Hepatocyte (in vitro differentiated cells): ENCODE measurements around the gene PDSS2.

ENCODE experiments used
- CTCF ChIP-seq: fragments of 200-600 bp; sonication (generic); IDR thresholded peaks from 2 replicates; pipeline ENCODE4 v1.5.1; 2016; ENCODE audit warnings: antibody characterized with exemption, mild to moderate bottlenecking; ENCODE audit not compliant: poor library complexity
- EZH2 ChIP-seq: fragments of 200-600 bp; sonication (generic); IDR thresholded peaks from 2 replicates; pipeline ENCODE4 v1.6.1; 2016; ENCODE audit warnings: antibody characterized with exemption, mild to moderate bottlenecking, borderline replicate concordance
- EZH2phosphoT487 ChIP-seq: fragments of 200-600 bp; sonication (generic); IDR thresholded peaks from one replicate; pipeline ENCODE4 v1.6.1; 2018; ENCODE audit warnings: antibody characterized with exemption, mild to moderate bottlenecking, low read depth, moderate library complexity; ENCODE audit not compliant: unreplicated experiment, severe bottlenecking

- no peak for TF ChIP-seq CTCF
- no peak for TF ChIP-seq EZH2
- TF ChIP-seq EZH2phosphoT487, result no peak
Measured at GRCh38 chr6:107435798-107436197, 23.6 kb downstream of the PDSS2 start.
